ENCODE measurements around the gene SAT2.

The SAT2 gene

DNA sequence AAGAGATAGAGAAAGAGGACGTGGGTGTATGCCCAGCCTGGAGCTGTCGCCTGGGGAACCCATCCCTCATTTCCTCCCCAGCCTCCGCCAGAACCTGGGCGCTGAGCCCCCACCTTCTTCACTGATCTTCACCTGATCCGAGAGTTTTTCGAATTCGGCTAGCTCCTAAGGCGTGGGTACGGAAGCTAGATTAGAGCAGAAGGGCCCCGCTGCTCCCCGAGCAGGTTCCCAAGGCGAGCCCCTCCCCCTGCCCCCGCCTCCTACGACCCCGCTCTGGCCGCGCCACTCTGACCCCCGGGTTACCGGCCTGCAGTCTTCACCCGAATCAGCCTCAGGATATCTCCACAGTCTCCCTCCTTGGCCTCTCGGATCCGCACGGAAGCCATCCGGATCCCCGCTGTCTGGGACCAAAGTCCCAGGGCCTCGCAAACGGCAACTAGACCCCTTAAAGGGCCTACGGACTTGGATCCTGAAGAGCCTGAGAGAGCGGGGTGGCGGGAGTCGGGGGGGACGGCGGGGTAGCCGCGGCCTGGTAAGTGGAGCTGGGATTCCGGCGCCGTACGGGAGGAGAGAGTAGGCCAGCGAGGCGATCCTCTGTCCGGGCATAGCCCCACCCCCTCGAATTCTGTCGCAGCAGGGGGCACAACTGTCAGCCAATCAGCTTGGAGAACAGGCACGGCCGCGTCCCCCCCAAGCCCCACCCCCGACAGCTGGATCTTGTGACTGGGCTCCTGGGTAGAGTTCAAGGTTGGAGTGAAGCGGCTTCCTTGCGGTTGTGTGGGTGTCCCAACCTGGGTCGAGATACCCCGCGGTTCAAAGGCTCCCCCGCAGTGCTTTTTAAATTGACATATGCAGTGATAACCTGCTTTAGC, at the start of gene SAT2:
Gene SAT2, minus strand, starts transcription at position 572 of the 872 bp plus-strand sequence. Its CDS starts 186 bp downstream, at position 386.
- peak; percentile 83 for DNase-seq (ENCODE audit: low read depth)
- peak within 1 kb of the TSS; percentile 90 for H3K4me3 ChIP-seq (ENCODE audit: low read depth, low read length)
- TF ChIP-seq, protein P1, sequence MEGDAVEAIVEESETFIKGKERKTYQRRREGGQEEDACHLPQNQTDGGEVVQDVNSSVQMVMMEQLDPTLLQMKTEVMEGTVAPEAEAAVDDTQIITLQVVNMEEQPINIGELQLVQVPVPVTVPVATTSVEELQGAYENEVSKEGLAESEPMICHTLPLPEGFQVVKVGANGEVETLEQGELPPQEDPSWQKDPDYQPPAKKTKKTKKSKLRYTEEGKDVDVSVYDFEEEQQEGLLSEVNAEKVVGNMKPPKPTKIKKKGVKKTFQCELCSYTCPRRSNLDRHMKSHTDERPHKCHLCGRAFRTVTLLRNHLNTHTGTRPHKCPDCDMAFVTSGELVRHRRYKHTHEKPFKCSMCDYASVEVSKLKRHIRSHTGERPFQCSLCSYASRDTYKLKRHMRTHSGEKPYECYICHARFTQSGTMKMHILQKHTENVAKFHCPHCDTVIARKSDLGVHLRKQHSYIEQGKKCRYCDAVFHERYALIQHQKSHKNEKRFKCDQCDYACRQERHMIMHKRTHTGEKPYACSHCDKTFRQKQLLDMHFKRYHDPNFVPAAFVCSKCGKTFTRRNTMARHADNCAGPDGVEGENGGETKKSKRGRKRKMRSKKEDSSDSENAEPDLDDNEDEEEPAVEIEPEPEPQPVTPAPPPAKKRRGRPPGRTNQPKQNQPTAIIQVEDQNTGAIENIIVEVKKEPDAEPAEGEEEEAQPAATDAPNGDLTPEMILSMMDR (IDR thresholded peaks at IDR 0.05; ENCODE audit: control insufficient read depth, extremely low read depth, insufficient read depth) = no peak

DNA sequence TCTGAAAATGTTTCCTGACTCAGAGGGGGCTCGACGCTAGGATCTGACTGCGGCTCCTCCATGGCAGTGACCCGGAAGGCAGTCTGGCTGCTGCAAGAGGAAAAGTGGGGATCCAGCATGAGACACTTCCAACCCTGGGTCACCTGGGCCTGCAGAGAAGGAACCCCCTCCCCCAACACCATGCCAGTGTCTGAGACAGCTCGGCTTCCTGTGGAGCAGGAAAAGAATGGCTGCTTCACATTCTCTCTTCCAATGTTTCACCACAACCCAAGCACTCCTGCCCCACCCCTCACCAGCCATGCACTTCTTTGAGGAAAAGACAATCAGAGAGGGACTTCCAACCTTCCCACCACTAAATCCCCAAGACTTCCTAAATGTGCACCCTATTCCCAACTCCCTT, 48.9 kb upstream of the SAT2 start:
- TF ChIP-seq, protein P1 (IDR thresholded peaks at IDR 0.05; ENCODE audit: control insufficient read depth, extremely low read depth, insufficient read depth) = no peak
- H3K4me3 ChIP-seq (ENCODE audit: low read depth, low read length) = no peak overlapping the region
- no peak for DNase-seq (ENCODE audit: low read depth)

DNA sequence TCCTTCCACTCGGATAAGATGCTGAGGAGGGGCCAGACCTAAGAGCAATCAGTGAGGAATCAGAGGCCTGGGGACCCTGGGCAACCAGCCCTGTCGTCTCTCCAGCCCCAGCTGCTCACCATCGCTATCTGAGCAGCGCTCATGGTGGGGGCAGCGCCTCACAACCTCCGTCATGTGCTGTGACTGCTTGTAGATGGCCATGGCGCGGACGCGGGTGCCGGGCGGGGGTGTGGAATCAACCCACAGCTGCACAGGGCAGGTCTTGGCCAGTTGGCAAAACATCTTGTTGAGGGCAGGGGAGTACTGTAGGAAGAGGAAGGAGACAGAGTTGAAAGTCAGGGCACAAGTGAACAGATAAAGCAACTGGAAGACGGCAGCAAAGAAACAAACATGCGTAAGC, 47.3 kb upstream of the SAT2 start:
- no peak overlapping the region for H3K4me3 ChIP-seq (ENCODE audit: low read depth, low read length)
- TF ChIP-seq, protein P1 (IDR thresholded peaks at IDR 0.05; ENCODE audit: control insufficient read depth, extremely low read depth, insufficient read depth) = no peak
- no peak for DNase-seq (ENCODE audit: low read depth)

DNA sequence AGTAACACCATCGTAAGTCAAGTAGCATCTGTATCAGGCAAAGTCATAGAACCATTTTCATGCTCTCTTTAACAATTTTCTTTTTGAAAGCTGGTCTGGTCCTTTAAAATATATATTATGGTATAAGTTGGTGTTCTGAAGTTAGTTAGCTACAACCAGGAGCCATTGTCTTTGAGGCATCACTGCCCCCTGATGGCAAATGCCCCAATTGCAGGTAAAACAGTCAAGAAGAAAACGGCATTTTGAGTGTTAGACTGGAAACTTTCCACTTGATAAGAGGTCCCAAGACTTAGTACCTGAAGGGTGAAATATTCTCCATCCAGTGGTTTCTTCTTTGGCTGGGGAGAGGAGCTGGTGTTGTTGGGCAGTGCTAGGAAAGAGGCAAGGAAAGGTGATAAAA, 45.6 kb upstream of the SAT2 start:
- TF ChIP-seq, protein P1 (IDR thresholded peaks at IDR 0.05; ENCODE audit: control insufficient read depth, extremely low read depth, insufficient read depth) = peak; percentile 51
- DNase-seq (ENCODE audit: low read depth) = no peak
- H3K4me3 ChIP-seq (ENCODE audit: low read depth, low read length) = no peak overlapping the region

DNA sequence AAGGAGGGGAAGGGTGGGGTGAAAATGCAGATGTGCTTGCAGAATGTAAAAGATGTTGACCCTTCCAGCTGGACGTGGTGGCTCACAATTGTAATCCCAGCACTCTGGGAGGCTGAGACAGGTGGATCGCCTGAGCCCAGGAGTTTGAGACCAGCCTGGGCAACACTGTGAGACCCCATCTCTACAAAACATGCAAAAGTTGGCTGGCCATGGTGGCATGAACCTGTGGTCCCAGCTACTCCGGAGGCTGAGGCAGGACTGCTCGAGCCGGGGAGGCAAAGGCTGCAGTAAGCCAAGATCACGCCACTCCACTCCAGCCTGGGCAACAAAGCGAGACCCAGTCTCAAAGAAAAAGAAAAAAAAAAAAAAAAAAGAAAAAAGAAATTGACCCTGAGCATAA, 40.9 kb upstream of the SAT2 start:
- no peak overlapping the region for H3K4me3 ChIP-seq (ENCODE audit: low read depth, low read length)
- no peak for DNase-seq (ENCODE audit: low read depth)
- TF ChIP-seq, protein P1 (IDR thresholded peaks at IDR 0.05; ENCODE audit: control insufficient read depth, extremely low read depth, insufficient read depth) = no peak

DNA sequence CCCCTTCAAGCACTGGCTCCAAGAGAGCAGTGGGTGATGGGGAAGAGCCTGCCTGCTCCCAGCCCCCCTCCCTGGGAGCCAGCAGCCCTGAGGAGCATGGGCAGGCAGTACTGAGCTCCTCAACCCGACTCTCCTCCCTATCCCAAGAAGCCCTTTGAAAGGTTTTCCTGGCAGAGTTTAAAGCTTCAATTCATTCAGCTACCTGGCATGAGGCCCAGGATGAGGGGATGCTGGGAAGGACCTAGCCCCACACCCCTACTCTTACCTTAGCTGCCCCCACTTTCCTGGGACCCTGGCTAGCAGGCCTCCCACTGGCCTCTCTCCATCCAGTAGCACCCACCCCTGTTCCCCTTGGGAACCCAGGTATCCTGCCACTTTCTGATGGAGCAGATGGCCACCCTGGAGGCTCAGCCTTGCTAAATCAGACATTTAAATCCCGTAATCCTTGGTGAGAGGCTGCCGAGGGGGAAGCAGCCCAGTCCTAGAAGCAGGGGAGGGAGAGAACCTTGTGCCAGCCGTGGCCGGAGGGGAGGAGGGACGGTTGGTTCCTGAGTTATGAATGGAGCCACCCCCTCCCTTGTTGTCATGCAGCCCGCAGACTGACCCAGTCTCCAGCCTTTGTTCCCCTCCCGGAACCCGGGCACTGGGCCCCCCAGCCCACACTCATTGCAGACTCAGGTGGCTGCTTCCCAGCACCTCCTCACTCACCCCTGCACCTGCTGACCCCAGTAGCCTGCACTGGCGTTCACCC, 40.2 kb upstream of the SAT2 start:
- H3K4me3 ChIP-seq (ENCODE audit: low read depth, low read length) = no peak overlapping the region
- DNase-seq (ENCODE audit: low read depth) = no peak
- TF ChIP-seq, protein P1 (IDR thresholded peaks at IDR 0.05; ENCODE audit: control insufficient read depth, extremely low read depth, insufficient read depth) = no peak
